GM19025 (cell line): Measurements from ENCODE around the gene ARHGAP5.

Source experiments
- ATAC-seq: cut with Tn5 transposase; IDR thresholded peaks from one replicate; pipeline ENCODE4 v1.9.1; 2021; ENCODE audit warnings: mild to moderate bottlenecking, low read depth, moderate library complexity; ENCODE audit not compliant: unreplicated experiment

Gene ARHGAP5

GRCh38 chr14:32166924-32167323 is 89.8 kb downstream of the ARHGAP5 start:
- ATAC-seq = no peak

DNA sequence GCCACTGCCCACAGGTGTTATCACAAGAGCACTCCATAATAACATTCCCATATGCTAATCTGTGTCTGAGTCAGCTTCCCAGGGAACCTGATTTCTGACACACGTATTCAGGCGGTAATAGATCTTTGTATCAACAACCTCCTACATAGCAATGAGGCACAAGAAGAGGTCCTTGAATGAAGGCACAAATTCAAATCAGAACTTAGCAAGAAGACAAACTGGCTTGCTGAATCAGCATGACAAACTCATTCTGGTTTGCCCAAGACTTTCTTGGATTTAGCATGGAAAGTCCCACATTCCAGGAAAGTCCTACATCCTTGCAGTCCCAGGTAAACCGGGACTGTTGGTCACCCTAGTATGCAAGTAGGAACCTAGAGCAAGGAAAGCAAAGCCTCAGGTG is 90.8 kb downstream of the ARHGAP5 start:
- no peak for ATAC-seq

- no peak for ATAC-seq
Measured at GRCh38 chr14:32169191-32169590, 92.1 kb downstream of the ARHGAP5 start.

- ATAC-seq = no peak
Measured at GRCh38 chr14:32171469-32171868, 94.4 kb downstream of the ARHGAP5 start.

DNA sequence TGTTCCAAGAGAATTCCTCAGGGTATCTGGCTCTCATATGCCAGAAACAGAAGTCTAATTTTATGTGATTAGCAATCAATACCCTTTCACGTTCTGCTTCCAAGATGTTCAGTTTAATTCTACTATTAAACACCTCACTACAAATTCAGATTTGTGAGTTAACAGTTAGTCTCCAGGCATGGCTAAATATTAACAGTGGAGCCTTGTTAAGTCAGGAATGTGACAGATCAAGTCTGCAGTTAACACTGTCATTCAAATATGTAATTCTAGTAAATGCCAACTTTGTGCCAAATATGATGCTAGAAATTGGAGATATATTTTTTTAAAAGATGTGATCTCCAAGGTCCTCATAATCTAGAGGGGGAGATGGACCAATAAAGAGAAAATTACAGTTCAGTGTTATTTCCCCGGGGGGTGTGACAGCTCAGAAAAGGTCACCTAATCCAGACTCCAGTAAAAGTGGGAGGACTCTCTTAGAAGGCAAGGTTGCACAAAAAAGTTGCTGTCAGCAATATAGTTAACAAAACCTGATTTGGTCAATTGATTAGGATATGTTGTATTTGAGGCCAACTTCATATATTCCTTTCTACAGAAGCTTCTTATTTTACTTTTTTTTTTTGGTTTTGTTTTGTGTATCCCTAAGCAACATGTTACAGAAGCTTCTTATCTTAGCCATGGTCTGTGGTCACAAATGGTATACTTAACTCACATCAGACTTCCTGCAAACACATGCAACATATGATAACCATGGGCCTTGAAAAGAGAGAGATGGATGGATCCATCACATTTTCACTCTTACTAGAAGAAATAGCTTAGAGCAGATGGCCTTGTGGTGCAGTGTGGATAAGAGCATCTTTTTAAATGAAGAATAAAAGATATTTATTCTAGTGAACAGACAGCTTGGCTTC is 106.3 kb downstream of the ARHGAP5 start:
- ATAC-seq = no peak

DNA sequence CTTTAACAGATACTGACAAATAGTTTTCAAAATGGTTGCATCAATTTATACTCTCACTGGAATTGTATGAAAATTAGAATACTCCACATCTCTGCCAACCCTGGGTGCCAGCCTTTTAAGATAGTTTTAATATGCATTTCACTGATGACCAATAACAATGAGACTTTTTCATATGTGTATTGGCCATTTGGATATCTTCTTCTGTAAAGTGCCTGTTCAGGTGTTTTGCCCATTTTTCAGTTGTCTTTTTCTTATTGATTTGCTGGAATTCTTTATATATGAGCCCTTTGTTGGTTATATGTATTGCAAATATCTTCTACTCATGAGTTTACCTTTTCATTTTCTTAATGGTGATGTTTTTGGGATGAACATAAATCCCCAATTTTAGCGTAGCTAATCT is 108.0 kb downstream of the ARHGAP5 start:
- no peak for ATAC-seq

- no peak for ATAC-seq
Measured at GRCh38 chr14:32186248-32186647, 109.1 kb downstream of the ARHGAP5 start.

- no peak for ATAC-seq
Measured at GRCh38 chr14:32189811-32190210, 112.7 kb downstream of the ARHGAP5 start.

- no peak for ATAC-seq
Measured at GRCh38 chr14:32190673-32191072, 113.6 kb downstream of the ARHGAP5 start.

DNA sequence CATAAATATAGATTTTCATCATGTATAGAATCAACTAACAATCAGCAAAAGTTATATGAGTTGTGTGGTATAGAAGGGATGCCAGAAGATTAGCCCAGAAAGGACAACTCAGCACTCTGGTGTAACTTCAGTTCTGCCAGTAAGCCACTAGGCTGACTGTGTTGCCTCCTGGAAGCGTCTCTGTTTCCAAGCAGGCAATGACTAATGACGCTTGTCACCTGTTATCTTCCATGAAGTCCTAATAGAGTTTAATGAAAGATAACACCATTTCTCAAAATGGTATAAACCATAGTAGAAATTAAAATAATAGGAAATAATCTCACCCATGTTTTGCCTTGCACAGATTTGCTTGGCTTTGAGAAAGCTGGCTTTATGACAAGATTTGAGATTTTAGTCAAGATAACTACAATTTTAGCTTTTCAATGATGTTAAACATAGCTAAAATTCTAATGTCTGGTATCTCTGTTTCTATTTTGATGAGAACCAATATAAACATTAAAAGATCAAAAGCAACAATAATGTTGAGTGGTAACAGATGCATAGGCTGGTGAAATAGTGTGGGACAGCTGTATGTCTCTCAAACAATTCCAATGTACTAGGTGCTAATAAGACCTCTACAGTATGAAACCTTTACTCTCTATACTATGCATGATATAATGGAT is 115.7 kb downstream of the ARHGAP5 start:
- ATAC-seq = no peak

GRCh38 chr14:32193532-32193931 is 116.4 kb downstream of the ARHGAP5 start:
- no peak for ATAC-seq

GRCh38 chr14:32195636-32196035 is 118.5 kb downstream of the ARHGAP5 start:
- no peak for ATAC-seq

DNA sequence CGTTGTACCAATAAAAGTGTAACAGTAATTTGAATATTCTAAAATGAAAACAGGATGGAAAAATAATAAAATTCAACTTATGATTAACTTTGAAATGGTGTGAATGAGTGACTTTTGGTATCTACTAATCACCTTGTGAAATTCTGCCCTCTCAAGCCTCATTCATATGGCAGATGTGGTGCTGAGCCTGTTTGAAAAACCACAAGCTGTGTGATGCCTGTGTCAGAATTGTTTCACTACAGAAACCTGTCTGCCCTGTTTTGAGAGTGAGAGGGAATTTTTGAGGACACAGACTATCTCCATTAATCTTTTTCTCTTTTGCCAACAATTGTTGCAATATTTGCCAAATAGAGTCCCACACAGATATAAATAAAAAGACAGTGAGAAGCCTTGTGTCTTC is 120.8 kb downstream of the ARHGAP5 start:
- peak; percentile 39 for ATAC-seq

DNA sequence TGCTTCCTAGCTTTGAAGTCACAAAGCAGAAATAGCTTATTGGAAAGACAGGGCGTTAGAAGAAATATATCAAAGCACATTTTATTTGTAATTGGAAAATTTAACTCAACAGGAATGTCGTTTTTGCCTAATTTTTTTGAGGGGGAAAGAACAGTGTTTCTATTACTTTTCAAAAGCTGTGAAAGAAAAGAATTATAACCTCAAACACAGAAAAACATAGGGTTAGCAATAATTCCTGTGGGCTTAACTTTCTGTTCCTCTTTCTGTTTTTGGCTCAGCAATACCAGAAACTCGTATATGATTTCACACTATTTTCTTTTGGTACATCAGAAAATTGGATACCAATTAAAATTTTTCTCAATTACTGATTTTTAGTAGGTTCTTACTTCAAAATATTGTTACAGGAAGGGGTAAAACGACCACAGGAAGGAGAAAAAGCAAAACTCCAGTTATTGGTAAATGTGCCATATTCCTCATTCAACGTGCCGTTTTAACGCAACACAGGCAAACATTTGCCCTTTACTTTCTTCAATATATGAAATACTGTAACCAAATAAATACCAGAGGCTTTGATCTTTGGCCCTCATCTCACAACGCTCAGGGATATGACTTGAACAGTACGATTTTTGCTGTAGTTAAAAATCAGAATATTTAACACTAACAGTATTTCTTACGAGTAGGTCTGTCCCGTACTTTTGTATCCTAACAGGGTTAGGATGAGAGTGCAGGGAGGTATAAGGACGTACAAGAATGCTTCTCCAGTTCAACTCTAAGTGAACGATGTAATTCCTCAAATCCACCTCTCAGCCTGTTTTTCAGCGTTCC is 123.5 kb downstream of the ARHGAP5 start:
- peak; percentile 0 for ATAC-seq

- ATAC-seq = peak; percentile 49
Measured at GRCh38 chr14:32201193-32201815, 124.2 kb downstream of the ARHGAP5 start.

DNA sequence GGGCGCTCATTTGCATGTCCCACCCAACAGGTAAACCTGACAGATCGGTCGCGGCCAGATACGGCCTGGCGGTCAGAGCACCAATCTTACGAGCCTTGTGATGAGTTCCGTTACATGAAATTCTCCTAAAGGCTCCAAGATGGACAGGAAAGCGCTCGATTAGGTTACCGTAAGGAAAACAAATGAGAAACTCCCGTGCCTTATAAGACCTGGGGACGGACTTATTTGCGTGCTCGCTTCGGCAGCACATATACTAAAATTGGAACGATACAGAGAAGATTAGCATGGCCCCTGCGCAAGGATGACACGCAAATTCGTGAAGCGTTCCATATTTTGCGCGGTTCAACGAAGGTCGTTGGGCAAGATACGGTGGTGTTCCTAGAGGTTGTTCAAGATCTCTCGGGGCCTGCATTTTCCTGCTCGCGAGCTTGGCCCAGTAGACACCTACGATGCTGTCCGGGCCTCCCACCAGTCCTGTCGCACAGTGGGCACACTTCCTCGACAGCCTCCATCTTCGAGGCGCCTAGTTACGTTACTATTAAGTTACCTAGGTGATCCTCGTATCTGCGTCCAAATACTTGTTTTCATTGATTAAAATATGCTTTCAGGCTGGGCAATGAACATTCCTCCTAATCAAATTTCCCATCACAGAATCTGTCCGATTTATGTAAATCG is 124.8 kb downstream of the ARHGAP5 start, which contains the start of gene RNU6-7:
Gene RNU6-7, plus strand, starts transcription at position 230 of the 675 bp plus-strand sequence.
- ATAC-seq = no peak

DNA sequence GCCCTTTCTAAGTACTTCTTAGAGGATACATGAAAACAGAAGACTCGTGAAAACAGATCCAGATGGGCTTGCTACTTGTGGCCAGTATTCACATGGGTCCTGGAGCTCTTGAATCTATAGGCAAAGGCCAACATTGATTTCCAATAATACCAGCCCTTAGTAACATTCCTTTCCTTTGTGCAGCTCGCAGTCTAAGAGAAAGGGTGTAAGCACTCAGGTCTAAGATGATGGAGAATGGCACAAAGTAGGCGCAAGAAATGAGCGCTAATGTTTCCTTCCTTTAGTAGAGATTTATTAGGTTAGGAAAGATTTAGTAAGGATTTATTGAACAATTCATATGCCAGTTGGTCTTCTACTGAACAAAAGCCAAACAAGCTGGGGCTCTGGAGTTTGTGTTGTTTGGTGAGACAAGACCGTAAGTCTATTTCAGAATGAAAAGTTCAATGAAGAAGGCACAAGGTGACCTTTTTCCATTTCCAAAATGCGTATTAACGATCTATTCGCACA is 125.4 kb downstream of the ARHGAP5 start:
- ATAC-seq = no peak

- ATAC-seq = peak; percentile 68
Measured at GRCh38 chr14:32202998-32203882, 126.1 kb downstream of the ARHGAP5 start, which contains the start of gene RNU6-8. Gene RNU6-8 (minus strand): TSS chr14:32203269.

DNA sequence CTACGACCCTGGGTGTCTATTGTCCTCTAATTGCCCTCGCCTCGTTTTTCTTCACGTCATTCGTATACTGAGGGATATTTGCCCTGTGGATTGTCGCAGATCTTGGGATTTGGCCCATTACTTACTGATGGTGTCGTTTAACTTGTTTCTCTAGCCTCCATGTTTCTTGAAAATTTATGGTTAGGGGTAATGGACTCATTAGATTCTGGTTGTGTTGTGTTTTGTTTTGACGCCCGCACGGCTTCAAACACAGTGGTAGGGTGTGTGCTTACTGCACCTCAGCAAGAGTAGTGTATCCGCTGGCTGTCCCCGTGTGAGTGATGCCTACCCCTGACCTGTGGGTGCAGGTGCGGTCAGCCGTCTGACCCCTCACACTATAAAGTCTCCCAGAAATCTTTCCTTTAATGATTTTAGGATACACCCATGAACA is 126.8 kb downstream of the ARHGAP5 start:
- ATAC-seq = no peak
